Transverse colon (tissue), 4 donors: ENCODE data around the gene MIF4GD.

Experiments used
- POLR2A ChIP-seq: fragments of 450-650 bp; IDR thresholded peaks from one replicate; pipeline ENCODE4 v1.6.1; 2016; ENCODE audit warnings: antibody characterized with exemption, mild to moderate bottlenecking, moderate library complexity
- POLR2AphosphoS5 ChIP-seq, 3 donors: sonication (generic); formaldehyde crosslinking; IDR thresholded peaks; one replicate each; pipeline ENCODE4 v1.6.1; 2016; ENCODE audit warnings: antibody characterized with exemption in 3 of 3
- TF ChIP-seq, protein P1 (sequence below), 5 experiments: fragments of 200-600 bp in 3 of 5; fragments of 450-650 bp in 2 of 5; sonication (generic) in 3 of 5; IDR thresholded peaks; 1 replicate in 2 of 5; 2 replicates in 3 of 5; pipeline ENCODE4 v1.5.1; 2016 to 2017; ENCODE audit warnings: antibody characterized with exemption in 5 of 5, inconsistent platforms in 3 of 5, mild to moderate bottlenecking in 2 of 5, moderate library complexity in 1 of 5

GRCh38 chr17:75315541-75316243 lies 44.7 kb upstream of the MIF4GD start:
- no peak for TF ChIP-seq POLR2A
- TF ChIP-seq, protein P1, sequence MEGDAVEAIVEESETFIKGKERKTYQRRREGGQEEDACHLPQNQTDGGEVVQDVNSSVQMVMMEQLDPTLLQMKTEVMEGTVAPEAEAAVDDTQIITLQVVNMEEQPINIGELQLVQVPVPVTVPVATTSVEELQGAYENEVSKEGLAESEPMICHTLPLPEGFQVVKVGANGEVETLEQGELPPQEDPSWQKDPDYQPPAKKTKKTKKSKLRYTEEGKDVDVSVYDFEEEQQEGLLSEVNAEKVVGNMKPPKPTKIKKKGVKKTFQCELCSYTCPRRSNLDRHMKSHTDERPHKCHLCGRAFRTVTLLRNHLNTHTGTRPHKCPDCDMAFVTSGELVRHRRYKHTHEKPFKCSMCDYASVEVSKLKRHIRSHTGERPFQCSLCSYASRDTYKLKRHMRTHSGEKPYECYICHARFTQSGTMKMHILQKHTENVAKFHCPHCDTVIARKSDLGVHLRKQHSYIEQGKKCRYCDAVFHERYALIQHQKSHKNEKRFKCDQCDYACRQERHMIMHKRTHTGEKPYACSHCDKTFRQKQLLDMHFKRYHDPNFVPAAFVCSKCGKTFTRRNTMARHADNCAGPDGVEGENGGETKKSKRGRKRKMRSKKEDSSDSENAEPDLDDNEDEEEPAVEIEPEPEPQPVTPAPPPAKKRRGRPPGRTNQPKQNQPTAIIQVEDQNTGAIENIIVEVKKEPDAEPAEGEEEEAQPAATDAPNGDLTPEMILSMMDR (IDR thresholded peaks at IDR 0.05), result no peak
- no peak for TF ChIP-seq POLR2AphosphoS5 (IDR thresholded peaks at IDR 0.05)
